ENCODE measurements around the gene SOBP.

DNA sequence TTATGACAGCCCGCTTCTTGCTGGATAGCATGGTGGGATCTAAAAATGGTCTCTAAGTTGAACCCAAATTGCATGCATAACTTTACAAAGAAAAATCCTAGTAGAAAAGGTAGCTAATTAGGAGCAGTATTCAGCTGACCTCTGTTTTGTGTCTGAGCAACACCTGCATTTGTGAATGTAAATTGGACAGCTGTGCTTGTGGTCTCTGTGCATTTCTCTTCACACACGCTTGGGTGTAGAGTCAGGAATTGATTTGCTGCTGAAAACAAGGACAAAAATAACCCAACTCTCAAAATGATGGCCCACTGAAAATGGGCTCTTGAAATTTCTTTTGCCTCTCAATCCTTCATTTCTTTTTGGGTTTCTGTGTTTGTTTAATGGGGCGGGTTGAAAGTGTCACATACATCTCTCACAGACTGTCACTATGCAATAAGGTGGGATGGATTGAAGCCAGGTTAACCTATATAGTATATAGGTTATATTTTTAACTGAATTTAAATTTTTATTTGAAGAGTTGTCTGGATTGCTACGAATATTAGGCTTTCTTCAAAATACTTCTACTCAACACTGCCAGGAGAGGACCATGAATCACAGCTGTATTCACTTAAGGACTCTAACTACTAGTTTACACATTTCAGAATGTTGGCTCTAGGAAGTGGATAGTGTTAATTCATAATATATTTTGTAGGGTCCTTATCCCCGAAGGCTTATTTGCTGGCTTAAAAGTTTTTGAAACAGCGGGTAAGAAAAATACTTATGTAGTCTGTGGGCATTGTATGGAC is 46.5 kb downstream of the SOBP start:
- TF ChIP-seq POLR2A (IDR thresholded peaks at IDR 0.05) (no peak), EP300 (IDR thresholded peaks at IDR 0.05) (no peak)
- TF ChIP-seq, protein P1, sequence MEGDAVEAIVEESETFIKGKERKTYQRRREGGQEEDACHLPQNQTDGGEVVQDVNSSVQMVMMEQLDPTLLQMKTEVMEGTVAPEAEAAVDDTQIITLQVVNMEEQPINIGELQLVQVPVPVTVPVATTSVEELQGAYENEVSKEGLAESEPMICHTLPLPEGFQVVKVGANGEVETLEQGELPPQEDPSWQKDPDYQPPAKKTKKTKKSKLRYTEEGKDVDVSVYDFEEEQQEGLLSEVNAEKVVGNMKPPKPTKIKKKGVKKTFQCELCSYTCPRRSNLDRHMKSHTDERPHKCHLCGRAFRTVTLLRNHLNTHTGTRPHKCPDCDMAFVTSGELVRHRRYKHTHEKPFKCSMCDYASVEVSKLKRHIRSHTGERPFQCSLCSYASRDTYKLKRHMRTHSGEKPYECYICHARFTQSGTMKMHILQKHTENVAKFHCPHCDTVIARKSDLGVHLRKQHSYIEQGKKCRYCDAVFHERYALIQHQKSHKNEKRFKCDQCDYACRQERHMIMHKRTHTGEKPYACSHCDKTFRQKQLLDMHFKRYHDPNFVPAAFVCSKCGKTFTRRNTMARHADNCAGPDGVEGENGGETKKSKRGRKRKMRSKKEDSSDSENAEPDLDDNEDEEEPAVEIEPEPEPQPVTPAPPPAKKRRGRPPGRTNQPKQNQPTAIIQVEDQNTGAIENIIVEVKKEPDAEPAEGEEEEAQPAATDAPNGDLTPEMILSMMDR (IDR thresholded peaks at IDR 0.05), result no peak
